Coronary artery (tissue), 2 donors: ENCODE results near the gene HNRNPH1.

Experiments
- DNase-seq: peaks from one replicate; pipeline ENCODE4 v3.0.0-alpha.2; 2017; ENCODE audit warnings: low spot score
- H3K27ac ChIP-seq, 2 donors: fragments of 200-600 bp; sonication (generic); one replicate each; pipeline ENCODE4 v1.5.1; 2016 to 2019
- H3K4me3 ChIP-seq: fragments of 200-600 bp; sonication (generic); 2 replicates; pipeline ENCODE4 v1.5.1; 2016; ENCODE audit warnings: mild to moderate bottlenecking, moderate library complexity
- TF ChIP-seq, protein P1 (sequence below): fragments of 200-600 bp; sonication (generic); IDR thresholded peaks from one replicate; pipeline ENCODE4 v1.5.1; 2019; ENCODE audit warnings: antibody characterized with exemption

HNRNPH1 gene

GRCh38 chr5:179599973-179600372 lies 23.5 kb downstream of the HNRNPH1 start:
- DNase-seq: no peak
- no peak overlapping the region for H3K4me3 ChIP-seq
- TF ChIP-seq, protein P1, sequence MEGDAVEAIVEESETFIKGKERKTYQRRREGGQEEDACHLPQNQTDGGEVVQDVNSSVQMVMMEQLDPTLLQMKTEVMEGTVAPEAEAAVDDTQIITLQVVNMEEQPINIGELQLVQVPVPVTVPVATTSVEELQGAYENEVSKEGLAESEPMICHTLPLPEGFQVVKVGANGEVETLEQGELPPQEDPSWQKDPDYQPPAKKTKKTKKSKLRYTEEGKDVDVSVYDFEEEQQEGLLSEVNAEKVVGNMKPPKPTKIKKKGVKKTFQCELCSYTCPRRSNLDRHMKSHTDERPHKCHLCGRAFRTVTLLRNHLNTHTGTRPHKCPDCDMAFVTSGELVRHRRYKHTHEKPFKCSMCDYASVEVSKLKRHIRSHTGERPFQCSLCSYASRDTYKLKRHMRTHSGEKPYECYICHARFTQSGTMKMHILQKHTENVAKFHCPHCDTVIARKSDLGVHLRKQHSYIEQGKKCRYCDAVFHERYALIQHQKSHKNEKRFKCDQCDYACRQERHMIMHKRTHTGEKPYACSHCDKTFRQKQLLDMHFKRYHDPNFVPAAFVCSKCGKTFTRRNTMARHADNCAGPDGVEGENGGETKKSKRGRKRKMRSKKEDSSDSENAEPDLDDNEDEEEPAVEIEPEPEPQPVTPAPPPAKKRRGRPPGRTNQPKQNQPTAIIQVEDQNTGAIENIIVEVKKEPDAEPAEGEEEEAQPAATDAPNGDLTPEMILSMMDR: no peak
- no peak overlapping the region for H3K27ac ChIP-seq

GRCh38 chr5:179599566-179599965 lies 23.9 kb downstream of the HNRNPH1 start:
- no peak overlapping the region for H3K27ac ChIP-seq
- no peak for DNase-seq
- H3K4me3 ChIP-seq: no peak overlapping the region
- TF ChIP-seq, protein P1: no peak

DNA sequence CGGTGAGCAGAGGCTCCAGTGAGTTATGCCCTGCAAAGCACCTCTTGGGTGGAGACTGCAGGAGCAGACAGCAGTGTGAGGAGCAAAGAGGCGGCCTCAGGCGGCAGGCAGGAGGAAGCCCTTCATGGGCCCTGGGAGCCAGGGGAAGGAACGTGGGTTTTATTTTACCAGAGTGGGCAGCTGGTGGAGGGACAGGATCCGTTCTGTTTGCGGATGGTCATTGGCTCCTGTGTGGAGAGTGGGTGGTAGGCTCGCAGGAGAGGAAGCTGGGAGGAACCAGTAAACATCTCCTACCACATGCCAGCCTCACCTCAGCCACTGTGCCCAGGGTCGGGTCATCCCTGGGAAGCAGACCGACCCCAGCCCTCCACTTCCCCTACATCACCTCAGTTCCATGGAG lies 24.4 kb downstream of the HNRNPH1 start:
- TF ChIP-seq, protein P1: no peak
- H3K4me3 ChIP-seq: no peak overlapping the region
- DNase-seq: no peak
- H3K27ac ChIP-seq: no peak overlapping the region

DNA sequence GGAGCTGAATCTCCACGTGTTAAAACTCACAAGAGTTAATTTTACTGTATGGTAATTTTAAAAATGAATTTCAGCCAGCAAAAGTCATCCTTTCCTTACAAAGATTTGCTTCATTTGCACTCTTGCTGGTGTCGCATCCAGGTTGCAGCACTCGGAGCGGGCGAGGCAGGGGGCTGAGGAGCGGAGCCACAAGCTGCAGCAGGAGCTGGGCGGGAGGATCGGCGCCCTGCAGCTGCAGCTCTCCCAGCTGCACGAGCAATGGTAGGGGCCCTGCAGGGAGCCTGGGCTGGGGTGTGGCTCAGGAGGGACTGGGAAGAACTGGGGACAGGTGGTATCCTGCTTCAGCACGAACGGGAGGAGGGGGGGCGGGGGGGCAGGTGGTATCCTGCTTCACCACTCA lies 27.1 kb downstream of the HNRNPH1 start:
- DNase-seq: no peak

DNA sequence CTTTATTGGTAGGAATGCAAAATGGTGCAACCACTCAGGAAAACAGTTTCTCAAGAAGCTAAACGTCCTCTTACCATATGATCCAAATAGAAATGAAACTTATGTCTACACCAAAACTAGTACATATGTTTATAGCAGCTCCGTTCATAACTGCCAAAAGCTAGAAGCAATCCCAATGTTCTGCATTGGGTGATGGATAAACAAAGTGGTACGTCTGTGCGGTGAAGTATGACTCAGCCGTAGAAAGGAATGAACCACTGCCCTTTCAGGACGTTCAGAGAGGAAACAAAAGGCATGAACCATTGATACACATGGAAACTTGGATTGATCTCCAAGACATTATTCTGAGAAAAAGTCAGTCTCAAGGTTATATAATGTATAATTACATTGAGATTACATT lies 27.6 kb downstream of the HNRNPH1 start:
- TF ChIP-seq, protein P1: no peak
- Histone ChIP-seq H3K4me3 (no peak overlapping the region), H3K27ac (no peak overlapping the region)

More for the DNA sequence above, 27.1 kb downstream of the HNRNPH1 start:
- TF ChIP-seq, protein P1: no peak
- Histone ChIP-seq H3K27ac (no peak overlapping the region), H3K4me3 (no peak overlapping the region)

DNA sequence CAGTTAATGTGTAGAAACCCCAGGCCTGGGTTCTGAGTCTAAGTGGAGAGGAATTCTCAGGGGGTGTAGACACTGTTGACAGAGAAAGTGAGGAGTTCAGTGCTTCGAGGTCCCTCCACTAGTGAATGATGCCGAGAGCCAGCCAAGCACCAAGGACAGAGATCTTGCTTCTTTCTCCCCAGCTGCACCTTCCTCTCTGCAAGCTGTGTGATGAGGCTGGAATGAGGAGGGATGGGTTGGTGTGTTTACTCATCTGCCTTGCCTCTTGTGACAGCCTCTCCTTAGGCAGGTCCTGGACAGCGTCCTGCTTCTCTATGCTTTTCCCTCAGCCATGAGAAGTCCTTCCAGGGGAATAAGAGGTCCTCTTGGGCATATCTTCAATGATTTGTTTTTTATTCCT lies 35.3 kb downstream of the HNRNPH1 start:
- no peak for DNase-seq
- TF ChIP-seq, protein P1: no peak
- Histone ChIP-seq H3K4me3 (no peak overlapping the region), H3K27ac (no peak overlapping the region)

More for the DNA sequence above, 27.6 kb downstream of the HNRNPH1 start:
- no peak for DNase-seq

GRCh38 chr5:179585941-179586401 lies 37.5 kb downstream of the HNRNPH1 start:
- H3K27ac ChIP-seq: no peak overlapping the region

More at GRCh38 chr5:179585941-179586401, 37.5 kb downstream of the HNRNPH1 start:
- TF ChIP-seq, protein P1: no peak
- no peak for DNase-seq
- H3K4me3 ChIP-seq: no peak overlapping the region
